T-cell (primary cell): ENCODE results near the gene SLC35A3. TPM values are rescaled to one million over a fixed set of nuclear protein-coding genes. Genes with fewer than 3 reads are reported as not detected.

ENCODE experiments used
- ATAC-seq, 4 experiments: fragments of 200-7000 bp in 3 of 4; fragments of 150-1000 bp in 1 of 4; cut with Tn5 transposase; replicated peaks in 1 of 4; 1 replicate in 3 of 4; 2 replicates in 1 of 4; pipeline ENCODE4 v1.10.0; 2021; ENCODE audit warnings: moderate library complexity in 3 of 4, mild to moderate bottlenecking in 2 of 4, moderate number of reproducible peaks in 1 of 4
- CTCF ChIA-PET, 2 donors: fragments of 300-600 bp; sonication (Branson Sonifier 250); formaldehyde crosslinking; loops; one replicate each; lab custom pipeline; 2022; ENCODE audit warnings: antibody characterized with exemption in 2 of 2; lab: Charles Lee
- POLR2A ChIA-PET, 2 donors: fragments of 300-600 bp; sonication (Branson Sonifier 250); formaldehyde crosslinking; loops; one replicate each; lab custom pipeline; 2022; ENCODE audit warnings: antibody characterized with exemption in 2 of 2; lab: Charles Lee
- DNase-seq, 35 experiments: peaks; one replicate each; pipeline versions ENCODE4 v3.0.0 to v3.0.0-alpha.2; 2013 to 2023
- H3K27ac ChIP-seq: one replicate; pipeline ENCODE4 v1.5.1; 2013; ENCODE audit warnings: low read length
- H3K27me3 ChIP-seq, 2 experiments: replicated peaks in 1 of 2; 1 replicate in 1 of 2; 2 replicates in 1 of 2; pipeline versions ENCODE4 v1.6.1 to v1.7.0; 2013; ENCODE audit warnings: low read length in 1 of 2, mixed read lengths in 1 of 2; ENCODE audit not compliant: control insufficient read depth in 2 of 2, insufficient read depth in 2 of 2; ENCODE audit errors: extremely low read depth in 1 of 2
- H3K36me3 ChIP-seq, 2 donors: 1 replicate in 1 of 2; 2 replicates in 1 of 2; pipeline versions ENCODE4 v1.6.1 to v1.7.0; 2013; ENCODE audit warnings: low read length in 1 of 2; ENCODE audit not compliant: control insufficient read depth in 2 of 2, insufficient read depth in 1 of 2; ENCODE audit errors: extremely low read depth in 1 of 2
- H3K4me1 ChIP-seq, 2 experiments: 1 replicate in 1 of 2; 2 replicates in 1 of 2; pipeline versions ENCODE4 v1.6.1 to v1.7.0; 2013; ENCODE audit warnings: low read length in 2 of 2, mixed read lengths in 1 of 2; ENCODE audit not compliant: insufficient read depth in 2 of 2, control insufficient read depth in 1 of 2; ENCODE audit errors: extremely low read depth in 1 of 2
- H3K4me3 ChIP-seq, 2 donors: 1 replicate in 1 of 2; 2 replicates in 1 of 2; pipeline versions ENCODE4 v1.5.1 to v1.7.0; 2013; ENCODE audit warnings: mild to moderate bottlenecking in 2 of 2, low read length in 1 of 2, moderate library complexity in 1 of 2; ENCODE audit not compliant: control insufficient read depth in 1 of 2; ENCODE audit errors: extremely low read depth in 1 of 2
- H3K9me3 ChIP-seq: 2 replicates; pipeline ENCODE4 v1.7.0; 2013
- H3K27ac Mint-ChIP-seq, 2 donors: one replicate each; pipeline ENCODE4 v1.8.0; 2020 to 2021; ENCODE audit warnings: mild to moderate bottlenecking in 2 of 2, mixed read lengths in 2 of 2
- H3K27me3 Mint-ChIP-seq, 2 donors: one replicate each; pipeline ENCODE4 v1.8.0; 2021 to 2022; ENCODE audit warnings: mixed read lengths in 2 of 2
- H3K36me3 Mint-ChIP-seq: one replicate; pipeline ENCODE4 v1.8.0; 2021; ENCODE audit warnings: mixed read lengths
- H3K4me1 Mint-ChIP-seq, 3 donors: one replicate each; pipeline ENCODE4 v1.8.0; 2020 to 2022; ENCODE audit warnings: mixed read lengths in 3 of 3, mild to moderate bottlenecking in 1 of 3
- H3K4me3 Mint-ChIP-seq, 3 donors: one replicate each; pipeline ENCODE4 v1.8.0; 2020 to 2022; ENCODE audit warnings: mild to moderate bottlenecking in 3 of 3, mixed read lengths in 3 of 3, moderate library complexity in 3 of 3
- H3K9me3 Mint-ChIP-seq, 3 donors: one replicate each; pipeline ENCODE4 v1.8.0; 2020 to 2022; ENCODE audit warnings: mixed read lengths in 3 of 3
- WGBS: methylation state at CpG from one replicate; pipeline ENCODE4 v1.1.5; 2013; ENCODE audit warnings: missing lambda C conversion rate; ENCODE audit not compliant: insufficient coverage; 5-methylcytosine and 5-hydroxymethylcytosine counted together
- total RNA-seq, 35 experiments: library from RNA in 6 of 35; stranded (reverse) in 6 of 35; fragments of 120-200 nt in 1 of 35; gene quantifications; one replicate each; pipeline versions ENCODE4 v1.2.1 to v1.2.4 and lab custom pipeline; 2013 to 2026

SLC35A3 gene
- total RNA-seq, 5 donors from 2014 or later (not counting 1 experiment from before 2014, with no cell fraction given), result 21.5 to 31.8 (median 24.5) TPM

DNA sequence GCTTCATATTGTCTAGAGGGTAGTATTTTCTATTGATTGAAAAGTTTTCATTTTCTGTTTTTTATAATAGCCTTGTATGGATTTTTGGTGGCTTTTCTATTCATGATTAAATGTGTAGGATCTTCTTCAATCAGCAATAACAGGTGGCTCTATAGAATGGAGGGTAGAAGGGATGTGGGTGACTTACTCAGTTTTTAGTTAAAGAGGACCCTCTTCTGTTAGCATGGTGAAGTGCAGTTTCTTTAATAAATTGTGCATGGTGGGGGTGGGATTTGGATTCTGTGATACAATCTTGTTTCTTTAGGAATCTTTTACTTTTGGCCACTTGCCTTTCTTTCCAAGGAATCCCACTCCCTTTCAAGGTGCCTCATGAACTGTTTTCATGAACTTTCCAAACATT lies 64.7 kb downstream of the SLC35A3 start:
- no peak overlapping the region for H3K27ac Mint-ChIP-seq
- H3K4me1 Mint-ChIP-seq, result peaks cover 24 to 35% (median 26%) of the 10 kb centered on the region in 3 donors
- H3K4me3 ChIP-seq, result no peak overlapping the region
- CTCF ChIA-PET, result no interaction called here
- ATAC-seq, result no peak
- peaks cover 8 to 13% of the 10 kb centered on the region in 2 experiments for H3K4me1 ChIP-seq
- DNase-seq, result peak in 1 of 35 experiments; percentile 49
- no peak overlapping the region for H3K27ac ChIP-seq
- no peaks in the 10 kb centered on the region for H3K27me3 Mint-ChIP-seq
- no peaks in the 10 kb centered on the region for H3K9me3 ChIP-seq
- no peaks in the 10 kb centered on the region for H3K9me3 Mint-ChIP-seq
- no peak overlapping the region for H3K4me3 Mint-ChIP-seq
- peaks cover 4% of the 10 kb centered on the region for H3K36me3 Mint-ChIP-seq
- no peaks in the 10 kb centered on the region for H3K36me3 ChIP-seq
- no peaks in the 10 kb centered on the region for H3K27me3 ChIP-seq
- POLR2A ChIA-PET, result no interaction called here

- WGBS, result no CpG with 5 or more reads among the region's 1 CpG
- no peaks in the 10 kb centered on the region for H3K27me3 Mint-ChIP-seq
- no peak overlapping the region for H3K27ac ChIP-seq
- H3K4me3 Mint-ChIP-seq, result no peak overlapping the region
- DNase-seq (no peak), ATAC-seq (no peak)
- H3K9me3 Mint-ChIP-seq, result no peaks in the 10 kb centered on the region
- H3K36me3 Mint-ChIP-seq, result peaks cover 4% of the 10 kb centered on the region
- no peak overlapping the region for H3K4me3 ChIP-seq
- H3K4me1 ChIP-seq, result peaks cover 9 to 20% of the 10 kb centered on the region in 2 experiments
- CTCF ChIA-PET, result no interaction called here
- H3K27me3 ChIP-seq, result no peaks in the 10 kb centered on the region
- peak overlapping the region in 1 of 2 donors; percentile 2 for H3K27ac Mint-ChIP-seq
- POLR2A ChIA-PET, result no interaction called here
- no peaks in the 10 kb centered on the region for H3K9me3 ChIP-seq
- peaks cover 32 to 42% (median 34%) of the 10 kb centered on the region in 3 donors for H3K4me1 Mint-ChIP-seq
- H3K36me3 ChIP-seq, result no peaks in the 10 kb centered on the region
Observed at GRCh38 chr1:100035214-100035613, 65.4 kb downstream of the SLC35A3 start.

- peak overlapping the region; percentile 93 to 99 (median 95) for H3K4me3 Mint-ChIP-seq
- peak overlapping the region; percentile 81 to 91 for H3K4me3 ChIP-seq
- no peaks in the 10 kb centered on the region for H3K9me3 ChIP-seq
- ATAC-seq (peak in 3 of 4 experiments; percentile 0 to 1 (median 1)), DNase-seq (peak in 1 of 35 experiments; percentile 20)
- peak overlapping the region; percentile 96 to 99 for H3K27ac Mint-ChIP-seq
- no peaks in the 10 kb centered on the region for H3K27me3 ChIP-seq
- peak overlapping the region; percentile 93 for H3K27ac ChIP-seq
- H3K4me1 ChIP-seq, result peaks cover 18 to 23% of the 10 kb centered on the region in 2 experiments
- CTCF ChIA-PET, result interaction anchor here in 1 of 2 donors (1.1 kb wide), 1 partner anchor 830 kb away, joined by 3 read pairs; no protein-coding TSS in a partner anchor
- 55% methylated on average over 2 of the region's 11 CpGs for WGBS
- H3K36me3 ChIP-seq, result no peaks in the 10 kb centered on the region
- H3K36me3 Mint-ChIP-seq, result no peaks in the 10 kb centered on the region
- no peaks in the 10 kb centered on the region for H3K9me3 Mint-ChIP-seq
- peaks cover 48 to 55% (median 49%) of the 10 kb centered on the region in 3 donors for H3K4me1 Mint-ChIP-seq
- POLR2A ChIA-PET, result interaction anchor here (0.6 to 2.7 kb wide), 6 partner anchors 8 to 1158 kb away, joined by 3 to 8 read pairs (median 4); partner anchors contain the start of gene SLC35A3 (in 1 of the 2)
- H3K27me3 Mint-ChIP-seq, result no peaks in the 10 kb centered on the region
Observed at GRCh38 chr1:100036718-100037655, 67.2 kb downstream of the SLC35A3 start.

GRCh38 chr1:100037656-100037926 lies 67.8 kb downstream of the SLC35A3 start:
- no peaks in the 10 kb centered on the region for H3K36me3 ChIP-seq
- H3K9me3 ChIP-seq, result no peaks in the 10 kb centered on the region

DNA sequence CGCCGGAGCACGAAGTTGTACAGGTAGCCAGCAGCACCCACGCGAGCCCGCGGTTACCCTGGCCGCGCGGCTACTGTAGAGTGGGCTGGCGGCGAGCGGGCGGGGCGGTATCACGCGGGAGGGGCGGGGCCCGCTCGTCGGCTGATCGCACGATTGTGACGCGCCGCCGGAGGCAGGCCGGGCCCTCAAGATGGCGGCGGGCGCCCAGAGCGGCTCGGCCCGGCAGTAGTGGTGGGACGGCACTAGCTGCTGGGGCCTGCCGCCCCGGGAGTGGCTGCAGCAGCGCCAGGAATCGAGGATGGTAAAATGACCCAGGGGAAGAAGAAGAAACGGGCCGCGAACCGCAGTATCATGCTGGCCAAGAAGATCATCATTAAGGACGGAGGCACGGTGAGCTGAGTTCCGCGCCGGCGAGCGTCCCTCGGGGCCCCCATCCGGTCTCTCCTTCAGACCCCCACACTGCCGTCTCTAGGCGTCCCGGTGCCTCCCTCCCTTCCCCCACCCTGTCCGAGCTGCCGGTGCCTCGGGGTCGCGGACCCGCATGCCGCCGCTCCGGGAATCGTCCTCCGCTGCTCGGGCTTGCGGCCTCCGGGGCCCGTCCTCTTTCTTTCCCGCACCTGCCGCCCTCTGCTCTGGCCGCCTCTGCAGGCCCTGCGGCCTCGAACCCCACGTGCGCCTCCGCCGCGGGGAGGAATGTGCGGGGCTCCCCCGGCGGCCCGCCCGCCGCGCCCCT lies 68.3 kb downstream of the SLC35A3 start:
- under 1% methylated on average over 75 of the region's 87 CpGs for WGBS
- Histone ChIP-seq H3K4me3 (peak overlapping the region; percentile 81 to 91), H3K27me3 (no peaks in the 10 kb centered on the region), H3K9me3 (no peaks in the 10 kb centered on the region), H3K36me3 (no peaks in the 10 kb centered on the region), H3K4me1 (peaks cover 23 to 24% of the 10 kb centered on the region in 2 experiments), H3K27ac (peak overlapping the region; percentile 96)
- Mint-ChIP-seq H3K4me1 (peaks cover 59 to 66% (median 60%) of the 10 kb centered on the region in 3 donors), H3K4me3 (peak overlapping the region; percentile 93 to 99 (median 95)), H3K27ac (peak overlapping the region; percentile 97 to 99), H3K27me3 (no peaks in the 10 kb centered on the region), H3K36me3 (no peaks in the 10 kb centered on the region), H3K9me3 (no peaks in the 10 kb centered on the region)
- ATAC-seq (peak; percentile 84 to 95 (median 94)), DNase-seq (peak; percentile 72 to 94 (median 86))
- POLR2A ChIA-PET, result interaction anchor here (0.5 to 2.7 kb wide), 8 partner anchors 9 to 1159 kb away, joined by 3 to 8 read pairs (median 4); partner anchors contain the start of gene SLC35A3 (in 2 of the 2)
- CTCF ChIA-PET, result no interaction called here

More at GRCh38 chr1:100037656-100037926, 67.8 kb downstream of the SLC35A3 start:
- CTCF ChIA-PET, result no interaction called here
- ATAC-seq (no peak), DNase-seq (no peak)
- POLR2A ChIA-PET, result interaction anchor here (0.6 to 2.7 kb wide), 6 partner anchors 9 to 1158 kb away, joined by 3 to 8 read pairs (median 4); partner anchors contain the start of gene SLC35A3 (in 1 of the 2)
- Mint-ChIP-seq H3K4me1 (peaks cover 54 to 60% (median 55%) of the 10 kb centered on the region in 3 donors), H3K27me3 (no peaks in the 10 kb centered on the region), H3K9me3 (no peaks in the 10 kb centered on the region), H3K4me3 (peak overlapping the region; percentile 93 to 99 (median 95)), H3K36me3 (no peaks in the 10 kb centered on the region), H3K27ac (peak overlapping the region; percentile 96 to 99)
- 0% methylated on average over 4 of the region's 8 CpGs for WGBS
- H3K4me3 ChIP-seq, result peak overlapping the region; percentile 81 to 91
- H3K27ac ChIP-seq, result peak overlapping the region; percentile 93
- H3K27me3 ChIP-seq, result no peaks in the 10 kb centered on the region
- peaks cover 22 to 23% of the 10 kb centered on the region in 2 experiments for H3K4me1 ChIP-seq
